ENCODE data around the gene CXXC4. TPM values are rescaled to one million over a fixed set of nuclear protein-coding genes. Genes with fewer than 3 reads are reported as not detected.

Gene CXXC4
- total and polyA plus RNA-seq, 2 experiments from 2014 or later: not detected

DNA sequence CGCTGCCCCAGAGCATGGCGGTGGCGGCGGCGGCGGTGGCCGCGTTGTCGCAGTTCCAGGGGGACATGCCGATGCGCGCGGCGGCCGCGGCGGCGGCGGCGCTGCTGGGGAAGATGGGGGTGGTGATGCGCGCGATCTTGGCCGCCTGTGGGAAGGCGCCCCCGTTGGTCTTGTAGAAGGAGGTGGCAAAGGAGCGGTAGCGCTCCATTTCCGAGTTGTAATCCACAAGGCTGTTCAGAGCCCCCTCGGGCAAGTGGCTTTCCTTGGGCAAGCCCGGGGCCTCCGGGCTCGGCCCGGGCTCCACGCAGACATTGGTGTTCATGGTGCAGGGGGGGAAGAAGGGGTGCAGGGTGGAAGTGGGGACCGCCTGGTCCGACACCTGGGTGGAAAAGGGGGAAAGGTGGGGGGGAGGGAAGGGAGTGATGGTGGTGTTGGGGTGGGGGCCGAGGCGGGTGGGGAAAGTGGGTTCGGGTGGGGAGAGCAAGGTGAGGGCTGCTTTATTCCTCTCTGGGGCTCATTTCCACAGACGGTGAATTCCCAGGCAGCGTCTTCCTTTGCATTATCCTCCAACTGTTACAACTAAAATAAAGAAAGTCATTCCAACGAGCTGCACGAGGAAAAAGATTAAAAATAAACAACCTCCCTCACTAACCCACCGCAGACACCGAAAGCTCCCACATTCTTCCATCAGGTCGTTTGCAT is 3.1 kb downstream of the CXXC4 start:
- H3K9ac ChIP-seq: no peak overlapping the region
- peak overlapping the region; percentile 70 for H3K4me2 ChIP-seq (ENCODE audit: unreplicated experiment)
- WGBS, 2 experiments (ENCODE audit: low coverage in 1 of 2, low lambda C conversion rate in 2 of 2, missing lambda C conversion rate in 2 of 2): 2% methylated on average over 8 to 47 of the region's 47 CpGs

DNA sequence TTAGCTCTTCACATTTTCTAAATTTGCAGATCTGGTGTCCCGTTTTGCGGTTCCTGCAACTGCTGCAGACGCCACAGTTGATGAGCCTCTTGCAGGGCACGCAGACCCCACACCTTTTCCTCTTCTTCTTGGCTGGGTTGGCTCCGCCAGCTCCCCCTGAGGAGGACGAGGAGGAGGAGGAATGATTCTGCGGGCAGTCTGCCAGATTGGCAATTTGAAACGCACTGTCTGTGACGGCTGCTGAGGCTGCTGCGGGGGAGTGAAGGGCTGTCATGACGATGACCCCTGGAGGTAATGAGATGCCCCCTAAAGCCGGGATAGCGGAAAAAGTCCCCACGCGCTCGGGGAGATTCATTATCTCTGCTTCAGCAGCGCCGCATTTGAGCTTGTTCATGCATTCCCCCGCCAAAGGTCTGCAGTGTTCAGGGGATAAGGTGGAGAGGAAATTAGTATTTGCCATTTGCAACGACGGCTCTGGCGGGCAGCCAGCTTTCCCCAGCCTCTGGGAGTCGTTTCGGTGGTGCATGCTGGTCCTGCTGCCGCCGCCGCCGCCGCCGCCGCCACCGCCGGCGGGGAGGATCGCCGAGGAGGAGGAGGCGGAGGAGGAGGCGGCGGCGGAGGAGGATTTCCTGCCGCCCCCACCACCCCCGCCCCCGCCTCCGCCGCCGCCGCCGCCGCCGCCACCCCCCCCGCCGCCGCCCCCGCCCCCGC is 3.8 kb downstream of the CXXC4 start:
- Histone ChIP-seq H3K4me3 (peak overlapping the region; percentile 73), H3K79me2 (ENCODE audit: insufficient read depth) (no peaks in the 10 kb centered on the region), H3F3A (ENCODE audit: insufficient read depth) (no peaks in the 10 kb centered on the region), H2AFZ (peak overlapping the region; percentile 80), H3K9me2 (ENCODE audit: insufficient read depth) (no peaks in the 10 kb centered on the region), H3K9me3 (ENCODE audit: low read depth) (no peaks in the 10 kb centered on the region), H3K4me1 (ENCODE audit: insufficient read depth) (no peaks in the 10 kb centered on the region), H3K36me3 (ENCODE audit: low read depth) (no peaks in the 10 kb centered on the region), H3K27ac (no peak overlapping the region), H3K9ac (no peak overlapping the region), H3K27me3 (replicated peaks; ENCODE audit: insufficient read depth) (peaks cover 40% of the 10 kb centered on the region), H4K20me1 (ENCODE audit: insufficient read depth) (no peaks in the 10 kb centered on the region), H3K4me2 (ENCODE audit: unreplicated experiment) (peak overlapping the region; percentile 90)
- WGBS, 2 experiments (ENCODE audit: low coverage in 1 of 2, low lambda C conversion rate in 2 of 2, missing lambda C conversion rate in 2 of 2): 0 to 1% methylated on average over 21 to 36 of the region's 55 CpGs
- peak; percentile 53 for DNase-seq
- TF ChIP-seq EZH2 (IDR thresholded peaks at IDR 0.05; ENCODE audit: insufficient read depth, poor library complexity, severe bottlenecking) (peak; percentile 72), EZH2phosphoT487 (IDR thresholded peaks at IDR 0.05; ENCODE audit: insufficient read depth, low read depth) (no peak)
- in situ Hi-C loops (cut with MboI): no loop called here

More for the DNA sequence above, 3.1 kb downstream of the CXXC4 start:
- H3K9me3 ChIP-seq (ENCODE audit: low read depth): no peaks in the 10 kb centered on the region
- TF ChIP-seq EZH2 (IDR thresholded peaks at IDR 0.05; ENCODE audit: insufficient read depth, poor library complexity, severe bottlenecking): no peak
- TF ChIP-seq EZH2phosphoT487 (IDR thresholded peaks at IDR 0.05; ENCODE audit: insufficient read depth, low read depth): no peak
- peak overlapping the region; percentile 64 for H3K4me3 ChIP-seq
- no peaks in the 10 kb centered on the region for H3K36me3 ChIP-seq (ENCODE audit: low read depth)
- H3K27me3 ChIP-seq (replicated peaks; ENCODE audit: insufficient read depth): peaks cover 44% of the 10 kb centered on the region
- no peak overlapping the region for H3K27ac ChIP-seq
- H3K9me2 ChIP-seq (ENCODE audit: insufficient read depth): no peaks in the 10 kb centered on the region
- no peaks in the 10 kb centered on the region for H3F3A ChIP-seq (ENCODE audit: insufficient read depth)
- peak overlapping the region; percentile 54; the same call in 1 of the 2 replicates for H2AFZ ChIP-seq
- in situ Hi-C loops (cut with MboI): no loop called here
- no peaks in the 10 kb centered on the region for H3K4me1 ChIP-seq (ENCODE audit: insufficient read depth)
- peak; percentile 28 for DNase-seq
- H3K79me2 ChIP-seq (ENCODE audit: insufficient read depth): no peaks in the 10 kb centered on the region
- H4K20me1 ChIP-seq (ENCODE audit: insufficient read depth): no peaks in the 10 kb centered on the region

DNA sequence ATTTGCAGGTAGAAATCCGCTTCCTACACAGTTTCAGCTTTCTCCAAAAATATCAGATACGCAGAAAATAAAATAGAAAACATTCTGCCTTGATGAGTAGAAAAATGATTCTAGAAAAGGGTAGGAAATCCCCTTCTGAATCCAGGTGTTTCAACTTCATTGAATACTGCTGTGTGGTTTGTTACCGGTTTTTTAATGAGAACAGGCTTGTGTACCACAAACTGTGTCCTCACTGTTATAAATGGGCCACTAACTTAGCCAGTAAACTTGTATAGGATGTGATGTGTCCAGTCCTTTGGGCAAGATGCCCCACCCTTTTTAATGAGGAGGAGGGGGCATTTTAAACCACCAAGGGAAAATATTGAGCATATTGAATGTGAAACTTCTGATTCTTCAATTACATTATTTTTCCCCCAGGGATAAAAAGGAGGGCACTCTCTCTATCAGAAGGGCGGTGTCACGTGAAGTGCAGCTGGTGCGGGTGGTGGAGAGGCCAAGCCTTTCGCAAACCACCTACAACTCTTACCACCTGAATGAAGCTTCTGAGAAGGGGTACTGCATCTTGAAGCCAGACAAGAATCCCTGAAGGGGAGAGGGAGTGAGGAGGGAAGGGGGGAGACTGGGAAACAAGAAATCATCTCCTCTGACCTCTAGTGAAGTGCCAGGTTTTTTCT is 4.5 kb downstream of the CXXC4 start:
- no peaks in the 10 kb centered on the region for H3K9me2 ChIP-seq (ENCODE audit: insufficient read depth)
- no peaks in the 10 kb centered on the region for H3K9me3 ChIP-seq (ENCODE audit: low read depth)
- no peaks in the 10 kb centered on the region for H3K4me1 ChIP-seq (ENCODE audit: insufficient read depth)
- peaks cover 35% of the 10 kb centered on the region for H3K27me3 ChIP-seq (replicated peaks; ENCODE audit: insufficient read depth)
- H3K9ac ChIP-seq: no peak overlapping the region
- no peaks in the 10 kb centered on the region for H4K20me1 ChIP-seq (ENCODE audit: insufficient read depth)
- H3F3A ChIP-seq (ENCODE audit: insufficient read depth): no peaks in the 10 kb centered on the region
- peak overlapping the region; percentile 73 for H3K4me3 ChIP-seq
- H3K36me3 ChIP-seq (ENCODE audit: low read depth): no peaks in the 10 kb centered on the region
- TF ChIP-seq EZH2 (IDR thresholded peaks at IDR 0.05; ENCODE audit: insufficient read depth, poor library complexity, severe bottlenecking) (no peak), EZH2phosphoT487 (IDR thresholded peaks at IDR 0.05; ENCODE audit: insufficient read depth, low read depth) (no peak)
- no peak for DNase-seq
- WGBS, 2 experiments (ENCODE audit: low coverage in 1 of 2, low lambda C conversion rate in 2 of 2, missing lambda C conversion rate in 2 of 2): 52 to 59% methylated on average over 7 of the region's 7 CpGs
- no peaks in the 10 kb centered on the region for H3K79me2 ChIP-seq (ENCODE audit: insufficient read depth)
- peak overlapping the region; percentile 80 for H2AFZ ChIP-seq
- in situ Hi-C loops (cut with MboI): no loop called here
- no peak overlapping the region for H3K27ac ChIP-seq
- peak overlapping the region; percentile 90 for H3K4me2 ChIP-seq (ENCODE audit: unreplicated experiment)

DNA sequence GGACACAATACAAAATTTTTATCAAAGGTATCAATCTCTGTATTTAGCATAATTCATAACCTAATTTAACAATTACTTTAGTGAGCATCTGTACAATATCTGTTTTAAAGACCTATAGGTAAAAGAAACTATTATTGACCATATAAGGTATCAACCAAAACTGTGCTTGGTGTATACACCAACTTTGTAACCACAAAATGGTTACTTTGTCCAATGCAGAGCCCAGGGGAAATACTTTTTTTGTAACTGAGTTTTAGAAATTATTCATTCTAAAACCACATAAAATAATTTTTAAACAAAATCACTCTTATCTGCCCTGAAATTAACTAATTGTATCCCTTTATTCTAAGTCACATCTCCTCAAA is 5.0 kb downstream of the CXXC4 start:
- Histone ChIP-seq H3K79me2 (ENCODE audit: insufficient read depth) (no peaks in the 10 kb centered on the region), H3K9me3 (ENCODE audit: low read depth) (no peaks in the 10 kb centered on the region), H3K9ac (no peak overlapping the region), H3K27me3 (replicated peaks; ENCODE audit: insufficient read depth) (peaks cover 35% of the 10 kb centered on the region), H3K36me3 (ENCODE audit: low read depth) (no peaks in the 10 kb centered on the region), H3K27ac (no peak overlapping the region), H3K4me3 (no peak overlapping the region), H3K4me1 (ENCODE audit: insufficient read depth) (no peaks in the 10 kb centered on the region), H3K9me2 (ENCODE audit: insufficient read depth) (no peaks in the 10 kb centered on the region), H4K20me1 (ENCODE audit: insufficient read depth) (no peaks in the 10 kb centered on the region), H2AFZ (no peak overlapping the region), H3F3A (ENCODE audit: insufficient read depth) (no peaks in the 10 kb centered on the region), H3K4me2 (ENCODE audit: unreplicated experiment) (no peak overlapping the region)
- no peak for TF ChIP-seq EZH2phosphoT487 (IDR thresholded peaks at IDR 0.05; ENCODE audit: insufficient read depth, low read depth)
- no peak for TF ChIP-seq EZH2 (IDR thresholded peaks at IDR 0.05; ENCODE audit: insufficient read depth, poor library complexity, severe bottlenecking)
- no peak for DNase-seq
- in situ Hi-C loops (cut with MboI): no loop called here
